Measurements from ENCODE around the gene DOCK8.

DOCK8 gene

DNA sequence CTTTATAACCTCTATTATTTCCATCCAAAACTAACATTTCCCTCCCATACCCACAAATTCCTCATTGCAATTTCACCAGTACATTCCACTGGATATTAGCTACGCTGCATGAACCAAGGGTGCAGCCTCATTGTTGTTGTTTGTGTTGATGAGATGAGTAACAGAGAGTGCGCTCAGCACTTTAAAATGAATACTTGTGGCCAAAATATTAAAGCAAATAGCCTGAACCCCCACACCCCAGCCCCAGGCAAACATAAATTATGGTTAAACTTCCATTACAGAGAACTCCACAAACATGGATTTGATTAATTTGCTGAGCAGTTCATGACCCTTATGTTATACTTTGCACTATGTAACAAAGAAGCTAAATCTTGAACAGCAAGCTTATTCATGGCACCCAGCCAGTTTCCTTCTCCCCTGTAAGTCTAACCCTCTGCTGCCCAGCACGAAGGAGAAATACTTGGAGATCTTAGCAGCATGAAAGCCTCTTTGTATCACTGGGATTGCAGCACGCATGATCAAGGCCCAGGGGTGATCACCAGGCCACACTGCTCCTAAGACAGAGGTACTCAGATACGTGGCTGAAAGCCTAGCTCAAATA, 205.0 kb downstream of the DOCK8 start:
- DNase-seq (ENCODE audit: low spot score) = no peak

DNA sequence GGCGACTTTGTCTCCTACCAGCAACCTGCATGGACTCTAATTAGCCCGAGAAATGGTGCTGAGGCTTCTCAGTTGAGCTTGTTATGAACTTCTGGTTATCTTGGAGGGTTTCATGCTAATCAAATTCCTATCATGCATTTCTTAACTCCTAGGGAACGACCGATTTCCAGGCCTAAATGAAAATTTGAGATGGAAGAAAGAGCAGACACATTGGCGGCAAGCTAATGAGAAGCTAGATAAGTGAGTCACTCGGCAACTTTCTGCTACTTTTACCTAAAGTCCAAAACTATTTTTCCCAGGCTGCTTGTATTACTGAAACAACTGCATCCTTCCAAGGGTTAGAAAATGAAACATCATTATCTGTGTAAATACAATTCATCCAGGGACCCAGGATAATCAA, 207.2 kb downstream of the DOCK8 start:
- DNase-seq (ENCODE audit: low spot score) = no peak

DNA sequence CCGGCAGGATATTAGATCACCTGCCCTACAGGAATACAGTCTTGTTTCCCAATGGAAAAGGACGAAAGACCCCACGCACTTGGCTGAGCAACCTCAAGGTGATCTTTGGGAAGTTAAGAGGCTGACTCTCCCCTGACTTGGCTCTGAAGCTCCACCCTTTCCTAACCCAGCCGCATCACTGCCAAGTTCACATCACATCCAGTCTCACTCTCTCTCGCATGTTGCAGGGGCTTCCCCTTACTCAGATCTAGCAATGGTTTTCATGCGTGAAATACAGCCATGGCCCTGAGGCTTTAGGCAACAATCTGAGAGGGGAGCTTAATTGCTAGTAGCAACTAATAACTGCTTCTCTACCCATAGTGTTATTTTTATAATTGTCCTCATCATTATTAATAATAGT, 211.6 kb downstream of the DOCK8 start:
- no peak for DNase-seq (ENCODE audit: low spot score)

DNA sequence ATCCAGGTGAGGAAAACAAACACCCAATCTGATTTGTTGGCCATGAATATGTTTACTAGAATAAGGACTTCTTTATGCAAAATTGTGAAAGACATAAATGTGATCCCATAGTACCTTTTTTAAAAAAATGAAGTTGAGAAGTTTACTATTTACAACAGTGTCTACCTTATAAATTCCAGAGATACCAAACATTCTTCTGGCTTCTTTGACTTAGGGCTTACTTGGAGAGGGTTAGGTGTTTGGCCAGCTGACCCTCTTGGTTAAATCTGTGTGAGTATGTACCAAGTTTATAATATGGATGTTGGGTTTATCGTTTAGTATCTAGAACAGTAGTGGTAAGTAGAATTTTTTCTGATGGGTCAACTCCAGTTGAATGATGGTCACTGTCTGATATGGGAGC, 212.3 kb downstream of the DOCK8 start:
- DNase-seq (ENCODE audit: low spot score) = no peak

DNA sequence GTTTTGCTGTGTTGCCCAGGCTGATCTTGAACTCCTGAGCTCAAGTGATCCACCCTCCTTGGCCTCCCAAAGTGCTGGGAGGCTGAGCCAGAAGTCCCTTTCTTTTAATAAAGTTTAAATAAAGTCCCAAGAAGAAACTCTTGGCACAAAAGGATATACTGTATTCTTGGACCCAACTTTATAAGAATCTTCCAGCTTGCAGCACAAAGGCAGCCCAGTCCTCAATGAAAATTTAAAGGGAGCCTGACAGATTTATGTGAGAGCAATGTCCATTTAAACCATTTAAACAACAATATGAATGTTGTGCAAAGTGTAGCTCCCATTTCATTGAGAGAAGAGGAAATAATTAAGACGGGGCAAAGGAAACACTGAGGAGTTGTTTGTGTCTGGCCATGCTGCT, 217.0 kb downstream of the DOCK8 start:
- no peak for DNase-seq (ENCODE audit: low spot score)

DNA sequence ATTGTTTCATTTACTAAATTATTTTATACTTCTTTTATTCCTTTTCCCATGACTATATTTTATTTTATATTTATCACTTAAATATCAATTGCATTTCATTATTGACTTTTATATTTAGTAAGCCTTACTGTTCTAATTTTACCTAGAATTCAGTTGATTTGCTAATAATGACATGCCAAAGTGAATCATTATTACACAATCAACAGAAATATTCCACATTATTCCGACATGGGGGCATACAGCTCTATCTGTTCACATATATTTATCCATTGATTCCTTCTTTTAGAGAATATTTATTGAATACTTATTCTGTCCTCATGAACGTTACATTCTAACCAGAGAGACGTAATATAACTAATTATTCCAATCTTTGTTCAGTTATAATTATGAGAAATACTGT, 221.8 kb downstream of the DOCK8 start:
- DNase-seq (ENCODE audit: low spot score) = no peak

DNA sequence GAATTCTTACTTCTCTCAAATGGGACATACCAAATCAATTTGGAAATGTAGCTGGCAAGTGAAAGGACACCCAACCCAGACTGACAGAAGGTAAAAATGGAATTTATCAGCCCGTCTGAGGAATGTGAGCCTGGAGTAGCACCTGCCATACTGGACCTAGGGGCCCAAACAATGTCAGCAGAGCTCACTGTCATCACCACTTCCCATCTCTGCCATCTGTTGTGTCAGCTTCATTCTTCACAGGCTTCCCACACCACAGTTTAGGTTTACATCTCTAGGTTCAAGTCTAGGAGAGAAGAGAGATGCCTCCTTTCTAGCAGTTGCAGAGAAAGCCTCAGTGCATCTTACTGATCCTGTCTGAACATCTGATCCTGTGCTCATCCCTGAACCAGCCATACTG, 222.4 kb downstream of the DOCK8 start:
- no peak for DNase-seq (ENCODE audit: low spot score)

DNA sequence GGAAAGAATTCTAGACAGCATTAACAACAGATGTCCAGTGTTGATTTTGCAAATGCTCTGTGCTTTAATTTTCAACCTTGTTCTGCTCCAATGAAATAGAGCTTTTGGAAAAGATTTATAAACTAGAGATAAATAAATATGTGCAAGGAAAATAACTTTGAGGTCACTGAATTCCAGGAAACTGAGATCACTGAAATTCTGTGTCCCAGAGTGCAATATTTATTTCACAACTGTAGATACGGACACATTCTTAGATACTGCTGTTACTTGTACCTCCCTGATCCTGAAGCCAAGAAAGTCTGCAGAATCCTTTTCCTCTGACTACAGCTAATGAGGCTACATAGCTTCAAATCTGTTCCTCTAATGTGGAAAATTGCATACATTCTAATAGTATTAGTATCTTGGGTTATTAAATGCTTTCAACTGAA, 222.9 kb downstream of the DOCK8 start:
- DNase-seq (ENCODE audit: low spot score) = no peak

DNA sequence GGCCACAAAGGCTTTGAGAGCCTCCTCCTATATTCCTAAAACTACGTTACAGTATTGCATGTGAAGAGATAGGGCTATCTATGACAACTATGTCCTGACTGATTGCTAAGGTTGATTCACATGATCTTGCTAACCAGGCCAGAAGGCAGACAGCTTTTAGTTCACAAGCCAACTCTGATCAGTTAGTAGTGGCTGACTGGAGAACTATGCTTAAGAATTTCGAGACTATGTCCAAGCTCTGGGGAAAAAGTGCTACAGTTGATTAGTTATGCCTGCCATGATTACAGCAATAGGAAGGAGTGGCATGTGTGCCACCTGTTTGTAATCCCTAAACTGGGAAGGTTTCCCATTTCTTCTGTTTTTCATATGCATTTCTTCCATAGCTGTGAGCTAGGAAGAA, 223.4 kb downstream of the DOCK8 start:
- no peak for DNase-seq (ENCODE audit: low spot score)

DNA sequence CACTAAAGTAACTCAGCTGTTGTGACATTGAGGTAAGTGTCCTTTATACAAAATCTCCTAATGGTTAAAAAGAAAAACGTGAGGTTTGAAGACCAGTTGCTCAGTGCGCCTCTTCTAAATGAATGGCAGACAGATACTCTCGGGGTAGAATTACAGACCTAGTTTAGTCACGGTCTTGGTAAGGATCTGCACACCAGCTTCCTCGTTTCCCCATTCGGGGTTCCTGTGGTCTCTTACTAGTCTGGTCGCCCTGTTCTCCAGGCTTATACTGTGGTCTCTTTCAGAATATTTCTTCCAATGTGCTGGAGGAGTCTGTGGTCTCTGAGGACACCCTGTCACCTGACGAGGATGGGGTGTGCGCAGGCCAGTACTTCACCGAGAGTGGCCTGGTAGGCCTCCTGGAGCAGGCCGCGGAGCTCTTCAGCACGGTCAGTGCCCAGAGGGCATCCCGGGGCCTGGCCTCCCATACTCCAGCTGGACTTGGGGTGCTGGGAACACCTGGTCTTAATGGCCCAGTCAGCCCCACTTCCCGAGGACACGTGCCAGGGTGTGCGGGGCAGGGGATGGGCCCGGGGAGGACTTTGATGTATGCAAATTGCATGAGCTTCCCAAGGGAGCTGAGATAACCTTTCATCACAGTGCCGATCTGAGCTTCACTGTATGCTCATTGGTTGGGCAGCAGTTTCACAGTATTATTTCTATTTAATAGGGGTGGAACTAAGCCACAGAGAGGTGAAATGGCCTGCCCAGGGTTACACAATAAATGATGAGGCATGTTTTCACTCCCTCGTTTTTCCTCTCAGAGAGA, 224.5 kb downstream of the DOCK8 start:
- no peak for DNase-seq (ENCODE audit: low spot score)

DNA sequence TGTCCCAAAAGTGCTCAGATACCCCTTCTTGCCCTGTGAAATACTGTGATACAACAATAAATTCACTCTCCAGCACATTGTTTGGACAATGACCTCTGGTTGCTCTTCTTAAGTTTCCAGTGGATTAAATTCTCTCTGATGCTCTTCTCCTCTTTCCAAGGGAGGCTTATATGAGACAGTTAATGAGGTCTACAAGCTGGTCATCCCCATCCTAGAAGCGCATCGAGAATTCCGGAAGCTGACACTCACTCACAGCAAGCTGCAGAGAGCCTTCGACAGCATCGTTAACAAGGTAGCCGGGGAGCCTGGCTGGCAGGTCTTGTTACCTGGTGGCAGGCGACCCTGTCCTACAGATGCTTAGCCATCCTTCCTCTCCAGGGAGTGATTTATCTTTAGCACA, 226.5 kb downstream of the DOCK8 start:
- no peak for DNase-seq (ENCODE audit: low spot score)

DNA sequence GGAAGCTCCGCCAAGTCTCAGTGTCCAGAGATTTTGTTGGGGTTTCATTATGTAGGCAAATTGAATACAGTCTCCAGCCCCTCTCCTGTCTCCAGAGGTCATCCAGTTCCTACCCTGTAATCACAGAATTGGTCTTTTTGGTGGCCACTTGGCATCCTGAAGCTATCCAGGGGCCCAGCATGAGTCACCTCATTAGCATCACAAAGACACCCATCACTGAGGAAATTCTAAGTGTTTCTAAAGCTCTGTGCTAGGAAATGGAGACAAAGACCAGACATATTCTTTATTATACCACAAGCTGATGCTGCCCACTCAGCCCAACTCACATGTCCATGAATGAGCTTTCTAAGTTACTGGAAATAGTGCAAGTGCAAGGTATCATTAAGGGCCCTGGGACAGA, 229.9 kb downstream of the DOCK8 start:
- DNase-seq (ENCODE audit: low spot score) = no peak

DNA sequence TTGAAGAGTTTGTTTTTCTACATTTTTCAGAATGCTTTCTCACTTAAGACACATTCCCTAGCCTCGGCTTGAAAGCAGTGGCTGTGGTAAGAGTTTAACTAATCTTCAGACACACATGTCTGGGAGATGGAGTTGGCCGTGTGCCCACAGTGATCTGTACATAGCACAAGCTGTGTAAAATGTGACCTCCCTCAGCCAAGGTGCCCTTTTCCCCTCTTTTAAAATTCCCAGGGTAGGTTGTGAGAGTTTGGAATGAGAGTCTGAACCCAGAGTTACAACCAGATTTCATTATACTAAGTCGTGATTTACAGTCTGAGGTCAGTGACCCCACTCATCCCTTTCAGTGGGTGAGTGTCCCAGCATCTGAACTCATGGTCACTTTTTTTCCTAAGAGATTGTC, 230.4 kb downstream of the DOCK8 start:
- DNase-seq (ENCODE audit: low spot score) = no peak

DNA sequence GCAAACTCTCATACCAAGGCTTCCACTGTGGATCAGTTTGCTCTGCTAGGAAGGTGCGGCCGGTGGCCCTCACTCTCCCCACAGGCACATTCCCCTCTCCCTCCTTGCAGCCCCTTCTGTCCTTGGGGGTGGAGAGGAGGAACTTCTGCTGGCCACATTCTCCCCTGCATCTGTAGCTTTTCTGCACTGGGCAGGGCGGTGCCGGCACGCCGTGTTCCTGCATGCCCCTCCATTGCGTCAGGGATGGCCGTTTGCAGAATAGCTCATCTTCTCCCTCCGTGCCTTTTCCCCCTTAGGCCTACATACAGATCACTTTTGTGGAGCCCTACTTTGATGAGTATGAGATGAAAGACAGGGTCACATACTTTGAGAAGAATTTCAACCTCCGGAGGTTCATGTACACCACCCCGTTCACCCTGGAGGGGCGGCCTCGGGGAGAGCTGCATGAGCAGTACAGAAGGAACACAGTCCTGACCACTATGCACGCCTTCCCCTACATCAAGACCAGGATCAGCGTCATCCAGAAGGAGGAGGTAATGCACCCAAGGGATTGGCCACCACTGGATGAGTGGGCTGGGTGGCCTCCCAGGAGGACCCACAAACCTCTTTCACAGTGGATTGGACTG, 231.5 kb downstream of the DOCK8 start:
- DNase-seq (ENCODE audit: low spot score) = no peak

DNA sequence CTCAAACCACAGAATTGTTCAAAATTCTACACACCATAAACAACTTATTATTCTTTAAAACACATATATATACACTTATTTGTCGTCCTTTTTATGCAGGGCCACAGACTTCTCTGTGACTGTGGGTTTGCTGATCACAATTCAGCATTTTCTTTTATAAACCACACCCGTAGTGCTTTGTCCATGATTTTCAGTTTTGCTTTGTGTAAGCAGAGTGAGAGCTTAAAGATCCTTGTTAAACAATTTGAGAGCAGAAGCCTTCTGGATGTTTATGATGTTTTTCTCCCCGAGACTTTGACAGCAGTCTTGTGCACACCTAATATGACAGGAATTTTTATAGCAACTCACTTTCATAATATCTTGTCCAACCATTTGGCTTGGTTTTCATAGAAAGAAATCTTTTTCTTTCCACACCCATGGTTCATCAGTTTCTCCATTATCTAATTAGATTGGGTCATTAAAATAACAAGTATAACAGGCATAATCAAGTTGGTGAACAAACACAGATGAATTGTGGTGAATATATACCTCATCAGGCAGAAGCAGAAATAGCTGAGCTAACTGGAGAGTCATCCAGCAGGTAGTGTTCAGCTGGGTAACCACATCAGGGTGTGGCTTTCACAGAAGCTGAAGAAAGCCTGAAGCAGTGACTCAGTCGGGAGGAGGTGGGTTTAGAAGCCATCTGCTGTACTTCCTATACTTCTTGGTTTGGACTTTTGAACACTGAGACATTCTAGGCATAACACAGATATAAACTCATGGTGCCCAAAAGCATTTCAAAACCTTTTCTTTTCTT, 232.8 kb downstream of the DOCK8 start:
- no peak for DNase-seq (ENCODE audit: low spot score)

DNA sequence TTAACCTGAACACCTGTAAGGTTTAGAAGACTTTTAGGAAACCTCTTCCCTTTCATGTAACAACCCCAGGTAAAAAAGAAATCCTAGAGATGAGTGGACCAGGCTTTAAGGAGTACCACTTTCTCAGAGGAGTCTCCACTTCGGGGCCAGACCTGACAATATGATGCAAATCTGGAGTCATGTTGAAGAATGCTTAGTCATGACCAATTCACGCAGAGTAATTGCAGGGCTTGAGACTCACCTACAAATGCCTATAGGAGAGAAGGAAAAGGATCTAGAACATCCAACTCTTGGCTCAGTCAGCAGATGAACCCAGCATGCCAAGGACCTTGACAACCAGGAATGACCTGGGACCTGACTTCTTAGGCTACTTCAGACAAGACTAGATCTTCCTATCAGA, 235.4 kb downstream of the DOCK8 start:
- no peak for DNase-seq (ENCODE audit: low spot score)

DNA sequence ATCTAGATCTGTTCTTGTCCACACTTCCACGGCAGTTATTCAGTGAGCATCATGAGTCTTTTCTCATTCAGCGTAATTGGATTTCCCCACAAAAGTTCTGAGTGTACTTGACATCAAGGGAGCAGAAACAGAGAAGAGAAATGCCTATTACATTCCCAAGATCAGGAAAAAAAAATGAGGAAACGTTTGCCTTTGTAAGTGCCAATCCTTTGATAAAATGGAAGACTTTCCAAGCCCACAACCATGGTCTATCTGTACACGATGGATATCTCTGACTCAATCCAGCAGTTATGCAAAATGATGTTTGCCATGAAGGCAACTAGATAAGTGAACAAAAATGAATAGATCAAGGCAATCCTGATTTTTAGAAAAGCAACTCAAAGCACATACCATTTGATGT, 235.9 kb downstream of the DOCK8 start:
- no peak for DNase-seq (ENCODE audit: low spot score)

DNA sequence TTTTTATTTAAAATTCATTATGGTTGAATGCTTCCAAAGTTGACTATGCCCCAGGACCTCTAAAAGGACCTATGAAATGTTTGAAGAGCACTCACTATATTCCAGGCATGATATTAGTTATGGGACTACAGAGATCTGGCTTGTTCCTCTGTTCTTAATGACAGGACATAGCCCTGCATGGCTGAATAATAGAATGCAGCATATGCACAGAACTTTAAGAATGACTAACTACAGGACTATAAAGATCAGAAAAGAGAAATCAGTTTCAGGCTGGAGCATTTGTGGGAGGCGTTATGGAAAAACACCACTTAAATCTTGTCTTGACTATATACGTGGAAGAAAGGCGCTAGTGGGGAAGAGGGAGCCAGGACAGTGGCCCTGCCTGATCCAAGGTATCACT, 239.2 kb downstream of the DOCK8 start:
- DNase-seq (ENCODE audit: low spot score) = no peak

DNA sequence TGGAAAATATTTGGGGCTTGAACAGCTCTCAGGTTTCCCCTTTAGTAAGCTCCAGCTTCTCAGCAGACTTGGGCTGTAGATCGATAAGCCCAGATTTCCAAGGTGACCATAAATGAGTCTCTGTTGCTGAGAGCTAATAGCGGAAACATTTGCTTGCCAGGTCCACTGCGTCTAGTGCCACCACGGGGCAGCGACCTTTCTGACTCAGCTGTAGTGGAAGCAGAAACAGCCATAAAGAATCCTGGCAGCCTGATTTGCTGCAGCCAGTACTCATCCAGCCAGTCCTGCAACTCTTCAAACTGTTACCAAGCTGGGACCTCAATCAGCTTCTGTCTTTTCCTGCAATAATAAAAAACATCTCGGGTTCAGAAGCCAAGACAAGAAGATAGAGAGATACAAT, 241.7 kb downstream of the DOCK8 start:
- DNase-seq (ENCODE audit: low spot score) = no peak

DNA sequence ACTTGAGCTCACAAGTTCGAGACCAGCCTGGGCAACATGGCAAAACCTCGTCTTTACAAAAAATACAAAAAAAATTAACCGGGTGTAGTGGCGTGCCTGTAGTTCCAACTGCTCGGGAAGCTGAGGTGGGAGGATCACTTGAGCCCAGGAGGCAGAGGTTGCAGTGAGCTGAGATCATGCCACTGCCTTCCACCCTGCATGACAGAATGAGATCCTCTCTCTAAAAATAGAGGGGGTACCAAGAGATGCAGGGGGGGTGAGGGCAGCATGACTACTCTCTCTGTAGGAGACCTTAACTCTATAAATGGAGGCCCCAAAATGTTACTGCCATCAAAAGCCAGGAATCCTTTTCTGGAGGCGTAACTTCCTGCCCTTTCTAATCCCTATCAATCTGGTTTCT, 243.9 kb downstream of the DOCK8 start:
- no peak for DNase-seq (ENCODE audit: low spot score)

DNA sequence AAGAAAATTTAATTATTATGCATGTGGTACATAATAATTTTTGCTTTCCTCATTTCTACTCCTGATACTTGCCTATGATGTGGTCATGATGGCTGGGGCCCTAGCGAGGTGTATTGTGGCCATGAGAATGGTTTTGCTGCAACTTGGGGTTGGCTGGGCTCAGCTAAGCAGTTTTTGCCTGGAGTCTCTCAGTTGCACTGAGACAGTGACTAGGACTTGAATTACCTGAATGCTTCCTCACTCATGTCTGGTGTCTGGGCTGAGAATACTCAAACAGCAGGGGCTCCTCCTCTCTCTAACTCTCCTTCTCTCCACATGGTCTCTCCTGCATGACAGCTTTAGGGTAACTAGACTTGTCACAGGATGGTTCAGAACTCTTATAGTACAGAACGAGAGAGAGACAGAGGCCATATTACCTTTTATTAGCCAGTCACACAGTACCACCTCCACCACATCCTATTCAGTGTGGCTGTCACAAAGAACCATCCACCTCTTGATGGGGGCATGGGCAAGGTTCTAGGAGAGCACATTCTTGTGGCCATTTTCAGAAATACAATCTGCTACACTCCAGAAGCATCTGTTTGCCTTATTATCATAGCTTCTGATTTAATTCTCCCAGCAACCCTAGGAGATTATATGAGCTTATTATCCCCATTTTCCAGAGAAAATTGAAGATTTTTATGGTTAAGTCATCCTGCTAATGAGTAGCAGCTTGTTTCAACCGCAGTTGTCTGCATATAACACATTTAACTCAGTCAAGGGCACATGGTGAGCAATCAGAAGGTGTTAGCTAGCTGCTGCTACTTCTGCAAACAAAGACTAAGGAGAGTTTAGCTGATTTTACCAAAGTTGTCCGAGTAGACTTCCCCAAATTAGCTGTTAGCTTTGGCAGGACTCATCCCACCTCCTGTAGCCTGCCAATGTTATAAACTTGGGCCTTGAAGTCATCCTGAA, 245.1 kb downstream of the DOCK8 start:
- DNase-seq (ENCODE audit: low spot score) = no peak

DNA sequence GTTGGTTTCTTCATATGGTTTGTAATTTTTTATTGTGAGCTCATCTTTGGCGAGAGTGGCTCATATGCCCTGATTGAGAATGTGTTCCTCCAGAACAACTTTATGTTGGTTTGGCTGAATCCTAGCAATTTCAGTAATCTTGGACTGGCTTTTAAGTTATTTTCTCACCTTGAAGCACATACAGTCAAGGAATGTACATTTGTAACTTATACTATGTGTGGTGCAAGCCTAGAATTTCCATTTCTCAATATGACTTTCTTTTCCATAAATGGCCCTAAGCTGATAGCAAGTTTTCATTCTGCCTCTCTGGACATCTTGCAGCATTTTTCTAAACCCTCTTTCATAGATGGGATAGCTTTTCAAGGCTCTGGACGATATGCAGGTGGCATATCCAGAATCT, 247.5 kb downstream of the DOCK8 start:
- no peak for DNase-seq (ENCODE audit: low spot score)

All from COLO829 (cell line).